Stimulated activated CD8-positive, alpha-beta memory T cell treated with anti-CD3 and anti-CD28 coated beads, Interleukin-15, amount 100 ng/mL, for 4 hours (primary cell): ENCODE data around the gene SLC35D1.
"Not testable (repeated sequence)": the region's sequence is repeated elsewhere in the genome, so short reads cannot be mapped to it uniquely, and the experiment has no call there.

Experiments used
- DNase-seq, 2 donors: peaks; one replicate each; pipeline ENCODE4 v3.0.0-alpha.2; 2020; ENCODE audit warnings: low read depth in 2 of 2

Gene SLC35D1

DNA sequence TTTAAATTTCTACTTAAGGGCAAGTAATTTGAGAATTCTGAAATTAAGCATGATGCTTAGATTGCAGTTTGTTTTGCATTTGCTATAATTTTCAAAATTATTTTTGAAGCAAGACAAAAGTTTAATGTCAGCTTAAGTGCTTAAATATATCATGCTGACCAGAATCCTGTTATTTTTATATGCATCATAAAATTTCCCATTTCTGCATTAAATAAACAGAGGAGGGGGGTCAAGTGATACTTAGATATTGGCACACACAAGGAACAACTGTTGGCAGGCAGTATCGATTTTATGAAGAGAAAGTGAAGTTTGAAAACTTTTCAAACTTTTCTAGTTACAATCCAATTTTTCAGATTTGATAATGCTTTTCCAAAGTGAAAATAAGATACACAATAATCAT, 68.1 kb downstream of the SLC35D1 start:
- no peak for DNase-seq

DNA sequence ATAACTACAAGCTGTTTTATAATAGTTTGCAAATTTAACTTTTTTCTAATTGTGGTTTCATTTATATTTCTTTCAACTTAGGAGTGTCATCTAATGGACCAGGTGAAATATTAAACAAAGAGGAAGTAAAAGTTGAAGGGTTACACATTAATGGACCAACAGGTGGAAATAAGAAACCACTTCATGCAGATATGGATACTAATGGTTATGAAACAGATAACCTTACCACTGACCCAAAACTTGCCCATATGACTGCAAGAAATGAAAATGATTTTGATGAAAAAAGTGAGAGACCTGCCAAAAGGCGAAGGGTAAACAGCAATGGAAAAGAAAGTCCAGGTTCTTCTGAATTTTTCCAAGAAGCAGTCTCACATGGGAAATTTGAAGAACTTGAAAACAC, 69.5 kb downstream of the SLC35D1 start:
- no peak for DNase-seq

DNA sequence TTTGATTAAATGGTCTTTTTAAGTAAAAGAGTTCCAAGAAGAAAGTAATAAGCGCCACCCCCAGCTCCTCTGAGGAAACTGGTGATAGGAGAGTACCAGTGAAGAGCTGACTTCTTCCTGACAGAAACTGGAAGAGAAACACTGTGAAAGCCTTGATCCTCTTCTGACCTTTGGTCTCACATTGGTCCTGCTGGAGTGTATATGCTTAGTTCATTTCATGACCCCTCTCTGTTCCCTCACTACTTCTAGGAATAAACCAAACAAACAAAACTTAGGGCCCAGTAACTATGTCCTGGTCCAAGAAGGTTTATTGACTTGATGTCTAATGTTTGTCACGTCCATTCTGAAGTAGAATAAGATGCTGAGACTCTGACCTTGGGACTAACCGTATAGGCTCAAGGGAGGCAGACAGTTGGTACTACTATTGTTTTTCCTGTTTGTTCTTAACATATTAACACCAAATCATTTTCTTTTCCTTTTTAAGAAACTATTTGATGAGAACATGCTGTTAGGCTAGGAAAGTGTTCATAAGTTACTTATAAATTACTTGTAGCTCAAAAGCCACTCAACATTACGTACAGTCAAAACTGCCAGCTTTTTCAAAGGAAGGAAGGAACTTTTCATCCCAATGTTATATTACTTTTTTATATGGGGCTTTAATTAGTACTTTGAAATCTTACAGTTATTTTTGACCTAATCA, 71.2 kb downstream of the SLC35D1 start:
- no peak for DNase-seq

DNA sequence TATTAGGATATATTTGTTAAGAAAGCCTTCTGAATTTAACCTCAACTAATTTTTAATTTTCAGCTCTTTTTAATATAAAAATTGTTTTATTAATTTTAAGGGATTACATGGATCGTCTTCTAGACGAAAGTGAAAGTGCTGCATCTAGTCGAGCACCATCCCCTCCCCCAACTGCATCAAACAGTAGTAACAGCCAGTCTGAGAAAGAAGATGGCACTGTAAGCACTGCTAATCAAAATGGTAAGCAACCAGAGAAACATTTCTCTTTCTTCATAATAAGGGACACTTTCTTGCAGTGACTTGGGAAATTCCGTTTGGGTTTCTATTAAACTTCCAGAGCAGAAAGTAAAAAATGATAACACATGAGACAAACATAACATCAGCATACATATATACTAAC, 72.3 kb downstream of the SLC35D1 start:
- peak in 1 of 2 donors; percentile 10 for DNase-seq

DNA sequence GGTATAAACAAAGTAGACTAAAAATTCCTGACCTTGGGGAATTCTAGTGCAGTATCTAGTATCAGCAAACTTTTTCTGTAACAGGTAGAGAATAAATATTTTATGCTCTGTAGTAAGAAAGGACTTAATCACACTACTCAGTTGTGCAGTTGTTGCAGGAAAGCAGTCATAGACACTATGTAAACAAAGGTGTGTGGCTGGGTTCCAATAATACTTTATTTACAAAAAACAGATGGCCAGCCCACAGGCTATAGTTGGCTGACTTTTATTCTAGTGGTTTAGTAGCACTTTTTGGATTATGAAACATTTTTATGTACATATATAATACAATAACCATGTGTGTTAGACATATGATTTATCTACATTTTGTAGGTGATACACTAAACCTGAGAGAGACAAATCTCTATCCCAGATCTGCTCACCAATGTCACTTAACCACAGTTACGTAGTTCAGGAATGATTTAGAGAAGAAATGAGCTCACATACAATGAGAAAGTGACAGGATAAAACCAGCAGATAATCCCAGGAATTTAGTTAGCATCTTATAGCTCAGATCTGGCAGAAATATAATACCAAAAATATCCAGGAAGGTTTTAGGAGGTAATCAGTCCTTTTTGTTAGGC, 73.1 kb downstream of the SLC35D1 start:
- DNase-seq = no peak

DNA sequence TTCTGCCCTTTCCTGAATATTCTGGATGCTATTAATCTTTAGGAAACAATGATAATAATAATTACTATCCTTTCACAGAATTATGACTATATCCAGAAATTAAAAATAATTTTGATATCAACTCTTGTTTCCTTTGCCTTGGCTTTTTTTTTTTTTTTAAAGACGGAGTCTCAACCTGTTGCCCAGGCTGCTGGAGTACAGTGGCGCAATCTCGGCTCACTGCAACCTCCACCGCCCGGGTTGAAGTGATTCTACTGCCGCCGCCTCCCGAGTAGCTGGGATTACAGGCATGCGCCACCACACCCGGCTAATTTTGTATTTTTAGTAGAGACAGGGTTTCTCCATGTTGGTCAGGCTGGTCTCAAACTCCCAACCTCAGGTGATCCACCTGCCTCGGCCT, 74.3 kb downstream of the SLC35D1 start:
- not testable (repeated sequence) for DNase-seq

DNA sequence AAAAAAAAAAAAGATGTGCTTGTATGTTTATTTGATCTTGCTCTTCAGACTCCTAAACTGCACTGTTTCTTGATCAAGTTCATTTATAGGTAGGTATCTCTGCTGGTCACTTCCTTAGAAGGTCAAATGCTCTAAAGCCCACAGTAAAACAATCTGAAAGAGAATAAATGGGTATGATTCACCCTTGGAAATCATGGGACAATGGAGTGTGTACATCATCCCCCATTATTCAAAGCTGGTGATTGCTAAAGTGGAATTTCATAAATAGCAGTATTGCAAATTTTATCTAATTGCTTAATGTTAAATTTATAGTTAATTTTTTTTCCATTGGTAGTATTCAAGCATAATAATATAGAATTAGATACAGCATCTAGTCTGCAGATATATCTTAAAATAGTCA, 75.7 kb downstream of the SLC35D1 start:
- no peak for DNase-seq

DNA sequence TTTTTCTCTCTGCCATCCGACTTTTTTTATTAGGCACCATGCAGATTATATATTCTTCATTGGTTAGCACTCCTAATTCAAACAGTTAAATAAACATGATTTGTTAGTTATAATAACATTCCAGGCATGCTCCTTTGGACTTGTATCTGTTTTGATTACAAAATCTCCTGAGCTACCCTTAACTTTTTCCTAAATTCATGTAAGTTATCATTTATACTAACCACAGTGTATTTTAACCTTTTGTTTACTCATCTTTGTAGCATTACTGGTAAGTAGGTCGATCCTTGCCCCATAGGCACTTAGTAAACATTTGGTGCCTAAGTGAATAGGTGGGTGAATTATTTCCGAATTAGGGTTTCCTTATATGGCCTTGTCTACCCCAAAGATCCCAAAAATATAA, 85.4 kb downstream of the SLC35D1 start:
- no peak for DNase-seq

DNA sequence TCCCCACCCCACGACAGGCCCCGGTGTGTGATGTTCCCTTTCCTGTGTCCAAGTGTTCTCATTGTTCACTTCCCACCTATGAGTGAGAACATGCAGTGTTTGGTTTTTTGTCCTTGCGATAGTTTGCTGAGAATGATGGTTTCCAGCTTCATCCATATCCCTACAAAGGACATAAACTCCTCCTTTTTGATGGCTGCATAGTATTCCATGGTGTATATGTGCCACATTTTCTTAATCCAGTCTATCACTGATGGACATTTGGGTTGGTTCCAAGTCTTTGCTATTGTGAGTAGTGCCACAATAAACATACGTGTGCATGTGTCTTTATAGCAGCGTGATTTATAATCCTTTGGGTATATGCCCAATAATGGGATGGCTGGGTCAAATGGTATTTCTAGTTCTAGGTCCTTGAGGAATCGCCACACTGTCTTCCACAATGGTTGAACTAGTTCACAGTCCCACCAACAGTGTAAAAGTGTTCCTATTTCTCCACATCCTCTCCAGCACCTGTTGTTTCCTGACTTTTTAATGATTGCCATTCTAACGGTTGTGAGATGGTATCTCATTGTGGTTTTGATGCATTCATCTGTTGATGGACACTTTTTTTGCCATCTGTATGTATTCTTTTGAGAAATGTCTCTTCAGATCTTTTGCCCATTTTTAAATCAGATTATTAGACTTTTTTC, 87.6 kb downstream of the SLC35D1 start:
- not testable (repeated sequence) for DNase-seq

DNA sequence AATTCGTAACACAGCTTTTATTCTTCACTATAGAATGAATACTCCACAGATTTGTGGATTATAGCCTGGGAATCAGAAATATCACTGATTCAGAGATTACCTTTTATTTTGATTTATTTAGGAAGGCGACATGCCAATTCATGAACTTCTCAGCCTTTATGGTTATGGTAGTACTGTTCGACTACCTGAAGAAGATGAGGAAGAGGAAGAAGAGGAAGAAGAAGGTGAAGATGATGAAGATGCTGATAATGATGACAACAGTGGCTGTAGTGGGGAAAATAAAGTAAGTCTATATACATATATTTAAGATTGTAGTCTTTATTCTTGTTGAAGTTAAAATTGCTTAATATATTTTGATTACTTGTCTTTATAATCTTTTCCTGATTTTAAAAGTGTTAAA, 96.0 kb downstream of the SLC35D1 start:
- DNase-seq = no peak

DNA sequence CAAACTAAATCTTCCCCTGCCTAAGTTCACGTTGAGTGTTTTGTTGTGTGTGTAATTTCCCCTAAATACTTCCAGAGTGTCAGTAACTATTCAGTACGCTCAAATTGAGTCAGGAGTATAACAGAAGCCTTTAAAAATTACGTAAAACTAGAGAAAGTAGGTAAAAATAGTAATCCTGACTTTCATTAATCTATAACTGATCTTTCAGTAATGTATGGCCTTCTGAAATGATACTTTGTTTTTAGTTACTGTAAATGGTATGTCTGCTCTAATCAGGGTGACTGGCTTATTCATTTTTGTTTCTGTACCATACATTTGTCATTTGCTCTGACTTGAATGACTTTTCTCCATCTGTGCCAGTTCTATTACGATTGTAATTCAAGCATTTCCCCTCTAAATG, 99.7 kb downstream of the SLC35D1 start:
- no peak for DNase-seq

DNA sequence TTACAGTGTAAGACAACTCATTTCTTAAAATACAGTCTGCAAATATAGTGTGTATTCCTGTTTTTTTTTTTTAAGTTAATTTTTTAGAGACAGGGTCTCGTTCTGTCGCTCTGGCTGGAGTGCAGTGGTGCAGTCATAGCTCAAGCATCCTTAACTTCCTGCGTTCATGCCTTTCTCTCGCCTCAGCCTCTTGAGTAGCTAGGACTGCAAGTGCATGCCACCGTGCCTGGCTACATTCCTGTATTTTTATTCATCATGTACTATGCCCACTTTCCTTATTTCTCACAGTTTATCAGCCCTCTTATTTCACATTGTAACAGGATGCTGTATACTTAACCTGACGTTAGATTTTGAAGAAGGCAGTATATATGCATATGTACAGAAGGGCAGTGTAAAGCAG, 102.4 kb downstream of the SLC35D1 start:
- DNase-seq = no peak
